GM18499 (cell line): ENCODE measurements around the gene MLC1.

ENCODE experiments used
- ATAC-seq: cut with Tn5 transposase; IDR thresholded peaks from one replicate; pipeline ENCODE4 v1.9.1; 2021; ENCODE audit warnings: moderate number of reproducible peaks; ENCODE audit not compliant: insufficient read depth, unreplicated experiment

Gene MLC1

DNA sequence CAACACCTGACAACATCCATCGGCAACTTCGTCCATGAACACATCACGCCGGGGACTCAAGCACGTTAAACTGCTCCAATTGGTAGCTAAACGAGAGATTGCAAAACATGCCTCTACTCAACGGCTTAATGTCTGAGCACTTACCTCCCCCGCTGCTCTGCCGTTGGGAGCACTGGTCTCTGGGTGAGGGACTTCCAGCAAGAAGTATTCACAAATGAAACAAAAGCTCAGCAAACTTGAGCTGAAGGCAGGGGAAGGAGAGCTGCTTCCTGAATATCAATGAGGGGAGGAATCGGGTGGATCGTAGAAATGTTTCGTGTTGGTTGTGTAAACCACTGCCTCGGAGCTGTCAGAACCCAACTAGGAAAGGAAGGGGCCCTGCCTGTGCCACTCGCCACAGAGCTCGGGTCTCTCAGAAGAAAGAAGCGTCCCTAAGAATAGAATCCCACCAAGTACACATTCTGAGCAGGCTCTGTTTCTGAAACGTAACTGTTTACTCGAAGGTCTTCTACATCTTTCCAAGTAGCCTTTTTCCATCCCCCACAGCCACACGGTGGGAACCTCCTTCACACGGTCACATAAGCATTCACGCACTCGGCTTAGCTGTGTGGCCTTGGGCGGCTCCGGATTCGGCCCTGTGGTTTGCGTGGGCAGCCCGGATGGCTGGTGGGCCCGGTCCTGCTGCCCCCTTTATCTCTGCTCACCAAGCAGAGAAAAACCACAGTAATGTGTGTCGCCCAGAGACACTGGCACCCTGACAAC lies at the start of gene MLC1:
MLC1 (minus strand) TSS at position 216 of the 762 bp plus-strand sequence. CDS start 524 bp downstream, outside the sequence.
- ATAC-seq = no peak

DNA sequence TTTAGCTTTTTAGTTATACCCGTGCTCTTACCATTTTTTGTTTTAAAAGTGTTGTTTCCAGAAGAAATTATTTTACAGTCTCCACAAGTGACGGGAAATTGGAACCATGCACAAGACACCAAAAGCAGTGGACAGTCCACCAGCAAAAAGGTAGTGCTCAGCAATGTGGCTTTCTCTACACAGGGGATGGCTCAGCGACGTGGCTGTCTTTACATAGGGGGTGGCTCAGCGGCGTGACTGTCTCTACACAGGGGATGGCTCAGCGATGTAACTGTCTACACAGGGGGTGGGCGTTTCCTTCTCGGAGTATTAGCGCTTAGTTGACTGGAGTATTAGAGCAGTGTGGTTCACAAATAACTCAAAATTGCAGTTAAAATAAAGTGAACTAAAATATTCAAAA lies 49.3 kb upstream of the MLC1 start:
- ATAC-seq = no peak

DNA sequence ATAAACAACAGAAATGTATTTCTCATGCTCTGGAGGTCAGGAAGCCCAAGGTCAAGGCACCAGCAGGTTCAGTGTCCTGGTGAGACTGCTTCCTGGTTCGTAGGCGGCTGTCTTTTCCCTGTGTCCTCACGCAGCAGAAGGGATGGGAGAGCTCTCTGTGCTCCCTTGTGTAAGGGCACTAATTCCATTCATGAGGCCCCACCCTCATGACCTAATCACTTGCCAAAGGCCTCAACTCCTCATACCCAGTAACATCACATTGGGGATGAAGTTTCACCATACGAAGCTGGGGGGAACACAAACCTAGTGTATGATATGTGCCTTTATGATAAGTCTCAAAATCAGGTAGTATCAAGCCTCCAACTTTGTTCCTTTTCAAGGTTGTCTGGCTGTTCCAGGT lies 46.7 kb upstream of the MLC1 start:
- ATAC-seq = no peak

DNA sequence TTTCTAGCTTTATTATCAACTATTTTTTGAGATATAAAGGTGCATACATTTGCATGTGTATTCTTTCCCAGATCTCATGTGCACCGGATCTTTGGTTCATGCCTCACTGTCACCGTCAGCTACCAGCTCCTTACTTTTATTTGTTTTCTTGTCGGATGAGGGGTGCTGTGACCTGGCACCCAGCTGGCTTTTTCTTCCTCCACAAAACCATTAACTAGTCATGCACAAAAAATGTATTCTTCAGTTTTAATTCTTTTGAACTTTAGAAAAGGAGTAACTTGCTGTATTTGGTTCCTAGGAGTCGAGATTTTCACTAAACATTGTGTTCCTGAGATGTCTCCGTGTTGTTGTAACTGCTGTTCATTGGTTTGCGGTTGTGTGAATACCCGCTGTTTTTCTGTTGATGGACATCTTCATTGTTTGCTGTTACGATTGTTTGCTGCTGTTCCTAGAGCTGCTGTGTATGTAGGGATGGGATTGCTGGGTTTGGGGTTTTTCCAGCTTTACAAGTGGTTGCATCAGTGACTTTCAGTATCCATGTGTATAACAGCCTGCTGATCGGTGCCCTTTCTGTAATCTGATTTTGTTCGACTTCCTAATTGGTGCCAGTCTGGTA lies 44.0 kb upstream of the MLC1 start:
- ATAC-seq = no peak

GRCh38 chr22:50125029-50125428 lies 39.8 kb upstream of the MLC1 start:
- ATAC-seq = no peak

DNA sequence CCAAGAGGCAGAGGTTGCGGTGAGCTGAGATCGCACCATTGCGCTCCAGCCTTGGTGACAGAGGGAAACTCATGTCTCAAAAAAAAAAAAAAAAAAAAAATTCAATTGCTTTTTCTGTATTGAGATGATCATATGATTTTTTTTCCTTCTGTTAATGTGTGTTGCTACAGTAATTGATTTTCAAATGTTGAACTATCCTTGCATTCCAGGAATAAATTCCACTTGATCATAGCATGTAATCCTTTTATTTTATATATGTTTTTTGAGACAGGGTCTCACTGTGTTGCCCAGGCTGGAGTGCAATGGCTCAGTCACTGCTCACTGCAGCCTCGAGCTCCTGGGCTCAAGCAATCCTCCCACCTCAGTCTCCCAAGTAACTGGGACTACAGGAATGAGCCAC lies 37.9 kb upstream of the MLC1 start:
- no peak for ATAC-seq

DNA sequence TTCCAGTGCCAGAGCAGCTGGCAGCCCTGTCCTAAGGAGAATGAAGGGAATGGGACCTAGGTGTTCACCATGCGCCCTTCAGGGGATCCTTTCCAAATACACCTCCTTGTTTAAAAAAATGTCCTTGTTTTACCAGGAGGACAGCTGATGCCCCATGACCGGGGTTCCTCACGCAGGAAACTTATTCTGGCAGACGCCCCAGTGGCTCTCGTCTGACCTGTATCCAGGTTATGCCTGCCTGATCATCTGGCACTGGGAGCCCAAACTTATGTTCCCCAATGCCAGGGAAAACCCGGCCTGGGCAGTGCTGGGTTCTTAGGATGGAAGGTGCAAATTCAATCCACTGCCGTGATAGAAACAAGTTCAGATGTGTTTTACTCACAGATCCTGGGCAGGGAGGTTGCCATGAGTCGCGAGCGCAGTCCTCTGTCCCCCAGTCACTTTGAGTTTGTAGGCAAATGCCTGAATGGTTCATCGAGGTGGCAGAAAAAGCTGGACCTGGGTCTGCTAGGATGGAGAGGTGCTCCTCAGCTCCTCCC lies 36.0 kb upstream of the MLC1 start:
- ATAC-seq = no peak

DNA sequence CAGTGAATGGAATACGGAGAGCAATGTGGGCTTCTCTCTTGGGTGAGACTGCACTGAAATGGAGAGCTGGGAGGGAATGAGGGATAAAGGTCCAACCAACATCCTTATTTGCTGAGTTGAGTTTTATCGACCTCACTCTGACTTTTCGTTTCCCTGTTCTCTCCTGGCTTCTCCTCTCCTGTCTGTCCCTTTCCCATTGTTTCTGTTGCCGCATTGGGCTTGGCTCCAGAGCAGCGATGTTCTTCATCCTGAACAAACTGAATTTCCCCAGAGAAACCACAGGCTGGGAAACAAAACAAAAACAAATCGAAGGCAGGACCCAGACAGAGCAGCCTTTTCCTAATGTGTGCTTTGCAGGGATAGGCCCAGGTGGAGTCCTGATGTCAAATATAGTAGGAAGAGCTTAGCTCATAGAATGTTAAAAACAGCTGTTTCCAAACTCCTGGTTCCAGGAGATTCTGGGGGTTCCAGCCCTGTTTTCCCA lies 34.6 kb upstream of the MLC1 start:
- no peak for ATAC-seq

- no peak for ATAC-seq
These were observed 34.0 kb upstream of the MLC1 start for GRCh38 chr22:50119169-50119767.

- ATAC-seq = no peak
These were observed 33.4 kb upstream of the MLC1 start for GRCh38 chr22:50118557-50119168.

GRCh38 chr22:50118129-50118528 lies 32.9 kb upstream of the MLC1 start:
- no peak for ATAC-seq

DNA sequence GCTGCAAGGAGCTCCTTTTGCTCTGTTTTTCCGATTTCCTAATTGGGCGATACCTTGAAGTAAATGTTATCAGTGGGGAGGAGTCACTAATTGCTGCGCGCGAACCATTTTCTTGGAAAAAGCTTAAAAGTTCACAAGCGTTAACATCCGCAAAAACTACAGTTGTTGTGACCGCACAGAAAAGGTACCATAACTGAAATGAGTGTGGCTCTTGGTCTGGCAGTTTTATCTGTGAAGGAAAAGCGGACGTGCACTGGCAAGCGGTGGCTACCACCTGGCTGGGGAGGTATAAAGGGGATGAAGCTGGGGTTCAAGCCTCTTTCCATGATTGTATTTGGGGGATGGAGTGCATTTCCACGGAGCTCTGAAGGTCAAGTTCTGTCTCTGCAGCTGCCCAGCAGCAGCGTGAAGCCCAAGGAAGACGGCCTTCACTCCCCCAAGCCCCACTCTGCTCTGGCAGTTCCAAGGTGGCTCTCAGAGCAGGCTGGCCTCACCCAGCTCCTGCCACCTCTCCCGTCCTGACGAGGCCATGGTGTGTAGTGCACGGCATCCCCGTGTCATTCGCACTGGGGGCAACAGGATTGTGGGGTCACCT lies 32.0 kb upstream of the MLC1 start:
- ATAC-seq = no peak

GRCh38 chr22:50115693-50116092 lies 30.5 kb upstream of the MLC1 start:
- no peak for ATAC-seq

DNA sequence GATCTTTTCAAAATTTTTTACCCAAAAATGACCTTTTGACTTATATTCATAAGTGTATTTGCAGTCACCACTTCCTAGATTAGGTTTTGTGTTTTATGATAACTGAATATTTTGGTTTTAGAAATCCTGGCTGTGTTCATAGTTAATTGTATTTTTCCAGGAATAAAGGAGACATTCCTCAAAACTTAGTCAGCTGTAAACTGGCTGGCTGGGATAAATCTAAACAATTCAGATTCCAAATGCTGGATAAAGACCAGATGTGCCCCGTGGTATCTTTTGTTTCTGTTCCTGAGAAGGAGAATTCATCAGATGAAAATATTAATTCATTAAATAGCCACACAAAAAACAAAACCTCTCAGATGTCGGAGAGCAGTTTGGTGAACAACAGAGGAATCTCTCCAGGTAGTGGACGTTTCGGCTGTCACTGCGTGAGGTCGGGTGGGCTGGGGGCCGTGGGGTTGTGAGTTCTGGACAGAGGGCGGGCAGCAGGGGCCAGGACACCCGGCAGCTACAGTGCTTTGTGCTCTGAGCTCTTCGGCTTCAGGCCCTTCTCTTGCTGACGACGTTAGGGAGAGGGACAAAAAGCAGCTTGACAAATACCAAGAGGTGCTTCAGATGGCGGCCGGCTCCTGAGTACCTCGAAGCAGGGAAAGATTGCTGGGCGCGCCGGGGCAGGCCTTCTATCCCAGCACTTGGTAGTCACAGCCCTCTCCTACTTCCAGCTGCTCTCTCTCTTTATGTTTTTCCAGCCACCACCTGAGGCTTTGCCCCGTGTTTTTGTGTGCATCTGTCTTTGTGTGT lies 29.2 kb upstream of the MLC1 start:
- ATAC-seq = no peak

GRCh38 chr22:50112151-50113118 lies 27.2 kb upstream of the MLC1 start:
- no peak for ATAC-seq

DNA sequence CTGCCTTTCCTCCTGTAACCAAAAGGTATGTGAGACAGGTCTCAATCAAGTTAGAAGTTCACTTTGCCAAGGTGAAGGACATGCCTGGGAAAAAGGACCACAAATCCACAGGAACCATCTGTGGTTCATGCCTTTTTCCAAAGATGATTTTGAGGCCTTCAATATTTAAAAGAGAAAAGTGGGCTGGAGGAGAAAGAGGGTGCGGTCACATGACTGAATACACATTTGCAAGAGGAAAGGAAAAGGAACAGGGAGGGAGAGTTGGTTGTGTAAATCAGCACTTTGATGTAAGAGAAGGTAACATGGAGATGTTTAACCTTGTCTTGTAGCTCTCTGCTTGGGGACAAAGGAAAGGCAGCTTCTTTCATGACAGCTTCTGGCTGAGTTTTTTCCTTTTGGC lies 25.8 kb upstream of the MLC1 start:
- ATAC-seq = no peak

DNA sequence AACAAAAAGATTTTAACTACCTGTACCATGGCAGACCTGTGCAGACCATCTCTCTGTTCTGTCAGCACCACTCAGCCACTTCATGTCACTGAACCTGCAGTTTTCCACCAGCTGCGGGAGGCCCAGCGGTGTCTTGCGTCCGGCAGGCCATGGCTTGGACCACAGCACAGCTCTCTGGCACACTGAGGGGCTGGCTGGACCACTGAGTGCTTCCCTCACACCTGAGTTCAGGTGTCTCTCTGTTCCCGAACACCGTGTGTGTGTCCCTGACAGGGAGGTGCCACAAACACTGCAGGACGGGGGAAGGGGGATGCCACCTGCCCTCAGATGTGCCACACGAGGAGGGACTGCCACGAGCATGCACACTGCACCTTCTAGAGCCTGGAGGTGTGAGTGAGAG lies 22.3 kb upstream of the MLC1 start:
- no peak for ATAC-seq
